GM19043 (cell line): ENCODE measurements around the gene CCL25.
A peak's percentile ranks its signal among the peaks of the same experiment; 100 is the strongest.
"Not testable (repeated sequence)": the region's sequence is repeated elsewhere in the genome, so short reads cannot be mapped to it uniquely, and the experiment has no call there.

Experiments
- ATAC-seq: cut with Tn5 transposase; IDR thresholded peaks from one replicate; pipeline ENCODE4 v1.9.1; 2021; ENCODE audit warnings: low read depth; ENCODE audit not compliant: unreplicated experiment

The CCL25 gene, protein sequence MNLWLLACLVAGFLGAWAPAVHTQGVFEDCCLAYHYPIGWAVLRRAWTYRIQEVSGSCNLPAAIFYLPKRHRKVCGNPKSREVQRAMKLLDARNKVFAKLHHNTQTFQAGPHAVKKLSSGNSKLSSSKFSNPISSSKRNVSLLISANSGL

DNA sequence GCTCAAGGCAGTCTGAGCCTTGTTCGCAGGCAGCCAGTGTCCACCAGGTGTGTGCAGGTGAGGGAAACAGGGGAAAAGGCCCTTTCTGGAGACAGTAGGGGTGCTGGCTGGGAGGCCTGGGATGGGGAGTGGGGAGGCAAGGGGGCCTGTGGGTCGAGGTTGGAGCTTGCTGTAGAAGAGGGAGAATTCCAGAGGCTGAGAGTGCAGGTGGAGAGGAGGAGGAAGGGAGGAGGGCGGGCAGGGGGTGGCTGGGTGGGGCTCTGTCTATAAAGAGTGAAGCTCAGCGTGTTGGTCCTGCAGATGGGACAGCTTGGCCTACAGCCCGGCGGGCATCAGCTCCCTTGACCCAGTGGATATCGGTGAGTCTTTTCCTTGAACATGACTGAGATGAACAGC is at the start of gene CCL25:
TSS of gene CCL25 (plus strand) at position 297 of the 396 bp plus-strand sequence. CDS start 290 bp downstream, outside the sequence.
- ATAC-seq: no peak

DNA sequence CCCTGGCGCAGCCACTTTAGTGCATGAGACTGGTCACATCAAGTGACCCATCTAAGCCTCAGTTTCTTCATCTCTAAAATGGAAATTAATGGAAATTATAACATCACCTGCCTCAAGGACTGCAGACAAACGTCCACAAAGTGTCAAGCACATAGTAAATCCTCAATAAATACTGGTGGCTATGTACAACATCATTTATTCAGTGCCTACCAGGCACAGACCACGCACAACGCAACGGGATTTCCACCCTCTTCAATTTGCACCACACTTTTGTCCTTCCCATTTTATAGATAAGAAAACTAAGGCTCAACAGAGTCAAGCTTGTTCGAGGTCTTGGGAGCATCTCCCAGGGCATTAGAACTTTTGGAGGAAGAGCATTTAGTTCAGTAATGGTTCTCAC is 48.6 kb upstream of the CCL25 start:
- ATAC-seq: no peak

DNA sequence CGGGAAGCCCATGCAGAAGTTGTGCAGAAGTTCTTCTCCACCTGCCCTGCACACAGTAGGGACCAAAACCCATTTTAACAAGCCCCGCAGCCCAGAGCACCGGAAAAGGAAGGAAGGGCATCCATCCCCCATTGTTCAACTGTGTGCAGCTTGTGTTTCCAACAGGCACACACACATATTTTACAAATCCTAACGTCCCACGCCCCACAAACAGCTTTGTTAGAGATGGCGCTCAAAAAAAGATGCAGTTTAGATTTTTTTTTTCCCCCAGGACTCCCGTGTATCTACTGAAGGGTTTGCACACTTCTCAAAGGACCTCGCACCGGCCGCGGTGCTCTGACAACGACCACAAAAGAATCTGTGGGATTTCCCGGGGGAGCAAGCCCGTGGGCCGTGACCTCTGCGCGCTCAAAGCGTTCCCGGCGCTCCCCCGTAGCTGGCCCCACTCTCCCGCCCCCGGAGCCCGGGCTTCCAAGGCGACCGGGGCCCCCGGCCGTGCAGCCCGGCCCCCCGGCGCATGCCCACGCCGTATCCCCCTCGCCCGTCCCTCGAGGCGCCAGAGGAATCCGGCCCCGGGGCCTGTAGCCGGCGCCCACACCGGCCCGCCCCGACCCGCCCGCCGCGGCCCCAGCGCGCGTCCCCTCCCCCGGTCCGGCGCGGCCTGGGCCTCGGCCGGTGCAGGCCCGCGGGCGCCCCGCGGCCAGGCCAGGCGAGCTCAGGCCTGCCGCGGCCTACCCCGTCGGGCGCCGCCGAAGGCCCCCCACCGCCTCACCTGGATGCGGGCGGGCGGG is 47.6 kb upstream of the CCL25 start:
- peak; percentile 14 for ATAC-seq

DNA sequence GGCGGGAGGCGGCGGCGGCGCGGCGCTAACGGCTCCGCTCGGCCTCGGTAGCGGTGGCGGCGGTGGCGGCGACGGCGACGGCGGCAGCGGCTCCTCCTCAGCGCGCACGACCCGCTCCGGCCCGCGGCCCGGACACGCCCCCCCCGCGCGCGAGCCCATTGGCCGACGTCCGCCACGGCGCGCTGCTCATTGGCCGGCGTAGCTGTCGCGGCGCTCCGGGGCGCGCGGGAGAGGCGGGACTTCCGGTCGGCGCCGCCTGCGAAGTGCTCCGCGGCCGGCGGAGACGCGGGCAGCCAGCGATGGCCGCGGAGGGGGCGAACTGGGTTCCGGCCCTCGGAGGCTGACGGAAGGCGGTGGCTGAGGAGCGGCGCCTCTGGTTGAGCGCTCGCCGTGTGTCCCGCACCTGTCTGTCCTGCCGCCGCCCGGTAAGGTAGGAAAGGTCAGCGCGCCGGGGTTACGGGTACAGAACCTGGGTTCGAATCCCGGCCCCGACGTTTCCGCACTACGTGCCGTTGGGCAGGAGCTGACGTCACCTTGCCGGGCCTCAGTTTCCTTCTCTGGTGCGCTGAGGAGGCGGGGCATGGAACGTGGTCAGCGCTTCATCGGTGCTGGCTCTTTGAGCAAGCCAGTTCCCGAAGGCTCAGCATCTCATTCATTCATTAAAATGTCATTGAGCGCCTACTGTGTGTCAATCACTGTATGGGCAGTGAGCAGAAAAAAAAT is 46.9 kb upstream of the CCL25 start, which contains the start of gene ELAVL1:
TSS of gene ELAVL1 (minus strand) at position 108 of the 723 bp plus-strand sequence. CDS start 13,826 bp downstream, outside the sequence.
- peak; percentile 65 for ATAC-seq

DNA sequence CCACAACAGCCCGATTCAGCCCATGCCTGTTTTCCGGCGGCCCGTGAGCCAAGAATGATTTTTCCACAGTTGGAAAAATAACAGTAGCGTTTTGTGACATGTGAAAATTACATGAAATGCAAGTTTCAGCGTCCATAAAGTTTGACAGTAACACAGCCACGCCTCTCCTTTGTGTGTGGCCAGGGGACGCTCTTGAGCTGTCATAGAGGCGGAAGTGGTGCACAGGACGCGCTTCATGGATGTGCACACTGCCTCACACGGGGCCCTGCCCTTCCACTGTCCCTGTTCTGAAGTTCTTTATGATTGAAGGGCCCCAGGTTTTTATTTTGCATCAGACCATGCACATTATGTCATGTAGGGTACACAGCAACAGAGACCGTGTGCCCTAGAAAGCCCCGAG is 34.8 kb upstream of the CCL25 start:
- ATAC-seq: no peak

- no peak for ATAC-seq
Observed at GRCh38 chr19:8020681-8021080, 31.9 kb upstream of the CCL25 start.

DNA sequence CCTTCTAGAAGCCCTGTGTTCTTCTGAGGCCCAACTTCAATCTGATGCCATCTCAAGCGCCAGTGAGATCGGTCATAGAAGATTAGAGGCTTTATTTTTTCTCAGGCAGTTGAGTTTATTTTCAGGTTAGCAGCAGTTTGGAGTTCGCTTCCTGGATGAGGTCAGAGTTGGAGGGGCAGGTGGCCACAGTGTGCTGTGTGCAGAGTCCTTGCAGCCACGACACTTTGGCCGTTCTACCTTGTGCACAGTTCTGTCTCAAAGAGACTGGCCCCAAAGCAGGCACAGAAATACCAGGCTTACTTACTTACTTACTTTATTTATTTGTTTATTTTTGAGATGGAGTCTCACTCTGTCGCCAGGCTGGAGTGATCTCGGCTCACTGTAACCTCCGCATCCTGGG is 31.2 kb upstream of the CCL25 start:
- ATAC-seq: no peak

- no peak for ATAC-seq
Observed at GRCh38 chr19:8022275-8022674, 30.3 kb upstream of the CCL25 start.

- no peak for ATAC-seq
Observed at GRCh38 chr19:8023371-8023770, 29.2 kb upstream of the CCL25 start.

- ATAC-seq: not testable (repeated sequence)
Observed at GRCh38 chr19:8024256-8024655, 28.3 kb upstream of the CCL25 start.

DNA sequence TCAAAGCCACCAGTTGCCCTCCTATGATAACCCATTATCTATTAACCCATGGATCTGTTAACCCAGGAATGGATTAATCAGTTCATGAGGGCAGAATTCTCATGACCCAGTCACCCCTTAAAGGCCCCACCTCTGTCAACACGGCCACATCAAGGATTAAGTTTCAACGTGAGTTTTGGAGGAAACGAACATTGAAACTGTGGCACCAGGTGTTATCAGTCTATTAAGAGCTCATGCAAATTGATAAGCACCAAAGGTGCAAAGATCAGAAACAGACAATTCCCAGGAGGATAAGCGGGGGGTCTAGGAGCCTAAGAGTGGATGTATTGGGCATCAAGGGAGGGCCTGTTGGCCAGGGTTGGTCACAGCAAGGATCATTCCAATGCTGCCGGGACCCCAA is 27.2 kb upstream of the CCL25 start:
- ATAC-seq: no peak

GRCh38 chr19:8028951-8029491 is 23.5 kb upstream of the CCL25 start:
- no peak for ATAC-seq

DNA sequence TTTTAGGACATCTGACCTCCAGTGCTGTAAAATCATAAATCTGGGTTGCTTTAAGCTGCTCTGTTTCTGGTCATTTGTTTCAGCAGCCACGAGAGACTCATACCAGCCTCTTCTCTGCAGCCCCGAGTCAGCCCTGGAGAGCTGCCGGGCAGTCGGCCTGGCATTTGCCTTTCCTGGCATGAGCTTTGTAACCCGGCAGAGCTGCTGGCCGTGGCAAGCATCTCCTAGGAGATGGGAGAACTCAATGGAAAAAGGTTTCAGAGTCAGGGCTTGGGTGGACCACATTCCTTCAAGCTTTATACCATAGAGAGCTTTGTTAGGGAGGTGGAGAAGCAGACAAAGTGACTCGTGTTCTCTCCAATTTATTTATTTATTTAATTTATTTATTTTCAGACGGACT is 21.6 kb upstream of the CCL25 start:
- ATAC-seq: no peak

GRCh38 chr19:8033287-8034177 is 19.0 kb upstream of the CCL25 start:
- not testable (repeated sequence) for ATAC-seq

GRCh38 chr19:8034178-8034525 is 18.4 kb upstream of the CCL25 start:
- no peak for ATAC-seq

- no peak for ATAC-seq
Observed at GRCh38 chr19:8036434-8037099, 16.0 kb upstream of the CCL25 start.

DNA sequence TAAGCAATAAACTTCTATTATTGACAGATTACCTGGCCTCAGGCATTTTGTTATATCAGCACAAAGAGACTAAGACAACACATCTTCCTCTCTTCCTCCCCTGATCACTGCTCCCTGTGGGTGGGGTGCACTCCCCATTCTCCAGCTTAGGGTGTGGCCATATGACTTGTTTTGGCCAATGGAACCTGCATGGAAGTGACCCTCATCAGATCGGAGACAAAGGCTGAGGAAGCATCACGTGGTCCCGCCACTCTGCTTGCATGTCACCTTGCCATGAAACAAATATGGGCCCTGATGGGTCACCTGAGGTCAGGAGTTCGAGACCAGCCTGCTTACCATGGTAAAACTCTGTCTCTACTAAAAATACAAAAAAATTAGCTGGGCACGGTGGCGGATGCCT is 13.7 kb upstream of the CCL25 start:
- ATAC-seq: no peak

- ATAC-seq: no peak
Observed at GRCh38 chr19:8039231-8039630, 13.3 kb upstream of the CCL25 start.

- no peak for ATAC-seq
Observed at GRCh38 chr19:8041531-8041931, 11.0 kb upstream of the CCL25 start.

GRCh38 chr19:8042900-8043299 is 9.7 kb upstream of the CCL25 start:
- ATAC-seq: no peak
